ENCODE data around the gene ZNF763.

The ZNF763 gene

GRCh38 chr19:12000152-12000981 is 35.5 kb downstream of the ZNF763 start:
- no peak overlapping the region for H3K27ac ChIP-seq
- TF ChIP-seq CTCF (IDR thresholded peaks at IDR 0.05) (no peak), ZFX (IDR thresholded peaks at IDR 0.05; ENCODE audit: borderline replicate concordance) (no peak)

DNA sequence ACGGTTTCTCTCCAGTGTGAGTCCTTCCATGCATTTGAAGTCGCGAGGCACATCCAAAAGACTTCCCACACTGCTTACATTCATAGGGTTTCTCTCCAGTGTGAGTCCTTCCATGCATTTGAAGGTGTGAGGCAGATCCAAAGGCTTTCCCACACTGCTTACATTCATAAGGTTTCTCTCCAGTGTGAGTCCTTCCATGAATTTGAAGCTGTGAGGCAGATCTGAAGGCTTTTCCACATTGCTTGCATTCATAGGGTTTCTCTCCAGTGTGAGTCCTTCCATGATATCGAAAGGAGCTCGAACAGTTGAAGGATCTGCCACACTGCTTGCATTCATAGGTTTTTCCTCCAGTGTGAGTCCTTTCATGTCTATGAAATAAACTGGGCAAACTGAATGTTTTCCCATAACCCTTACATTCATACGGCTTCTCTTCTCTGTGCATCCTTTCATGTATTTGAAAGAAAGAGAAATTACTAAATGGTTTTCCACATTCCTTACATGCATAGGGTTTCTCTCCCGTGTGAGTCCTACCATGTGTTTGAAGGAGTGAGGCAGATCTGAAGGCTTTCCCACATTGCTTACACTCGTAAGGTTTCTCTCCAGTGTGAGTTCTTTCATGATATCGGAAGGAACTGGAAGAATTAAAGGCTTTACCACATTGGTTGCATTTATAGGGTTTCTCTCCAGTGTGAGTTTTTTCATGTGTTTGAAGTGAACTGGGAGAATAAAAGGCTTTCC is 50.3 kb downstream of the ZNF763 start:
- TF ChIP-seq CTCF (IDR thresholded peaks at IDR 0.05) (no peak), ZFX (IDR thresholded peaks at IDR 0.05; ENCODE audit: borderline replicate concordance) (no peak)
- no peak overlapping the region for H3K27ac ChIP-seq

DNA sequence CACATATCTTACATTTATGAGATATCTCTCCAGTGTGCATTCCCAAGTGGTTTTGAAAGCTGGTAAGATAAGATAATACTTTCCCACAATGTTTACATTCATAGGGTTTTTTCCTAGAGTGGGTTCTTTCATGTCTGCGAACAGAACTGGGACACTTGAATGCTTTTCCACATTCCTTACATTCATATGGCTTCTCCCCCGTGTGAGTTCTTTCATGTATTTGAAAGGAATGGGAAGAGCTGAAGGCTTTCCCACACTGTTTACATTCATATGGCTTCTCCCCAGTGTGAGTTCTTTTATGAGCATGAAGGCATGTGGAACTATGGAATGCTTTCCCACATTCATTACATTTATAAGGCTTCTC is 50.9 kb downstream of the ZNF763 start:
- H3K27ac ChIP-seq = no peak overlapping the region
- TF ChIP-seq CTCF (IDR thresholded peaks at IDR 0.05) = no peak
- no peak for TF ChIP-seq ZFX (IDR thresholded peaks at IDR 0.05; ENCODE audit: borderline replicate concordance)
